ENCODE data around the gene ARRB2. TPM values are rescaled to one million over a fixed set of nuclear protein-coding genes. Genes with fewer than 3 reads are reported as not detected.

ARRB2 gene
- total and polyA plus RNA-seq, 2 of the 4 experiments (the other 2 are of a cell fraction): 3.9 to 10.6 TPM

GRCh38 chr17:4768298-4768697, 57.9 kb downstream of the ARRB2 start:
- POLR2A ChIA-PET (ENCODE audit: unreplicated experiment): no interaction called here
- Histone ChIP-seq H2BK20ac (ENCODE audit: low read depth, low read length) (no peak overlapping the region), H2BK5ac (ENCODE audit: low read depth, low read length, poor library complexity, severe bottlenecking) (no peak overlapping the region), H3K36me3 (ENCODE audit: control insufficient read depth, insufficient read depth, low read length) (no peaks in the 10 kb centered on the region), H4K8ac (ENCODE audit: low read depth in 2 of 2, low read length in 2 of 2) (no peak overlapping the region), H4K91ac (ENCODE audit: insufficient read depth, low read depth, low read length) (no peak overlapping the region), H2BK15ac (ENCODE audit: low read depth, low read length) (no peak overlapping the region), H3K9me1 (ENCODE audit: insufficient read depth, low read length) (no peaks in the 10 kb centered on the region), H3K56ac (ENCODE audit: extremely low read depth, insufficient read depth, low read length) (no peak overlapping the region), H2AFZ (replicated peaks; ENCODE audit: low read length, poor library complexity) (no peak overlapping the region), H2BK120ac (ENCODE audit: low read depth, low read length) (no peak overlapping the region), H4K20me1 (ENCODE audit: insufficient read depth, low read length) (no peaks in the 10 kb centered on the region; the same call in 1 of the 2 replicates), H2AK5ac (ENCODE audit: low read depth, low read length) (no peak overlapping the region), H3K23ac (ENCODE audit: low read depth, low read length) (no peak overlapping the region), H3K27ac (ENCODE audit: insufficient read depth, low read length) (no peak overlapping the region), H3K4me3 (ENCODE audit: insufficient read depth, low read depth, low read length) (no peak overlapping the region), H3K14ac (replicated peaks; ENCODE audit: low read depth, low read length) (no peak overlapping the region), H4K5ac (ENCODE audit: low read depth, low read length) (no peak overlapping the region), H2AK9ac (replicated peaks; ENCODE audit: low read depth, low read length, poor library complexity) (no peak overlapping the region), H3K79me1 (ENCODE audit: low read depth in 1 of 2, low read length in 2 of 2) (no peaks in the 10 kb centered on the region), H3K4me1 (ENCODE audit: control insufficient read depth, insufficient read depth, low read length) (no peaks in the 10 kb centered on the region), H3K27me3 (ENCODE audit: control insufficient read depth, insufficient read depth, low read length) (peaks cover 25% of the 10 kb centered on the region), H3K4ac (ENCODE audit: low read depth, low read length) (no peak overlapping the region), H3K18ac (ENCODE audit: low read depth, low read length) (no peak overlapping the region), H3K9me3 (ENCODE audit: control insufficient read depth, insufficient read depth, low read length) (no peaks in the 10 kb centered on the region), H3K4me2 (ENCODE audit: low read depth, low read length) (no peak overlapping the region), H3K9ac (ENCODE audit: low read depth, low read length) (no peak overlapping the region)
- TF ChIP-seq MXI1 (IDR thresholded peaks at IDR 0.05; ENCODE audit: borderline replicate concordance, low read depth, low read length) (no peak), ELK1 (IDR thresholded peaks at IDR 0.05; ENCODE audit: borderline replicate concordance, low read depth, low read length) (no peak), FOS (IDR thresholded peaks at IDR 0.05; ENCODE audit: low read depth, low read length) (no peak), NFE2L2 (IDR thresholded peaks at IDR 0.05; ENCODE audit: low read depth, low read length) (no peak), POLR2A (IDR thresholded peaks at IDR 0.05; ENCODE audit: low read depth, low read length) (no peak)
- WGBS, 2 experiments (ENCODE audit: extremely low coverage in 2 of 2, insufficient read length in 1 of 2): 73% methylated on average over 3 of the region's 6 CpGs; no CpG with 5 or more reads in 1 of the 2 experiments
- in situ Hi-C loops (cut with MboI; ENCODE audit: low sequenced_read_pairs): no loop called here
- BruUV-seq (replicated peaks): no TSS peak
- intact Hi-C loops (cut with micrococcal nuclease): no loop called here
- CTCF ChIA-PET: no interaction called here
- ATAC-seq (ENCODE audit: low read depth) (no peak), DNase-seq (no peak)
- dilution Hi-C loops (cut with HindIII; ENCODE audit: low sequenced_read_pairs, unreplicated experiment): no loop called here
